ENCODE data around the gene POLR1A. TPM values are rescaled to one million over a fixed set of nuclear protein-coding genes. Genes with fewer than 3 reads are reported as not detected.

Gene POLR1A
- total RNA-seq, 1 experiment from 2014 or later: 62.7 TPM

GRCh38 chr2:86006524-86006923 lies 99.2 kb downstream of the POLR1A start:
- Histone ChIP-seq H2AFZ (ENCODE audit: low read length) (no peak overlapping the region), H3K4me1 (ENCODE audit: insufficient read depth, low read length) (no peaks in the 10 kb centered on the region), H2BK120ac (ENCODE audit: low read depth, low read length, poor library complexity, severe bottlenecking) (no peak overlapping the region), H3K79me2 (ENCODE audit: insufficient read depth, low read length) (no peaks in the 10 kb centered on the region), H3K27me3 (ENCODE audit: insufficient read depth, low read length) (no peaks in the 10 kb centered on the region), H4K8ac (replicated peaks; ENCODE audit: insufficient read length, low read depth, low read length) (no peak overlapping the region), H4K20me1 (ENCODE audit: control insufficient read depth, insufficient read depth, insufficient read length) (no peaks in the 10 kb centered on the region), H3K79me1 (ENCODE audit: insufficient read depth, low read depth, low read length, poor library complexity, severe bottlenecking) (no peaks in the 10 kb centered on the region), H2AK5ac (ENCODE audit: insufficient read length, low read length) (no peak overlapping the region), H3K9ac (ENCODE audit: extremely low read depth, insufficient read length, low read length) (no peak overlapping the region), H2BK12ac (ENCODE audit: insufficient read length, low read depth, low read length) (no peak overlapping the region), H3T11ph (ENCODE audit: low read length) (no peak overlapping the region), H3K4me2 (ENCODE audit: insufficient read depth, insufficient read length, low read length) (no peak overlapping the region), H3K23ac (ENCODE audit: insufficient read length, low read depth, low read length) (no peak overlapping the region), H3K9me3 (ENCODE audit: control insufficient read depth, low read depth, low read length) (peaks cover 4% of the 10 kb centered on the region), H2BK5ac (ENCODE audit: insufficient read length, low read length) (no peak overlapping the region), H3K4ac (ENCODE audit: low read depth, low read length) (no peak overlapping the region), H2BK20ac (ENCODE audit: low read depth, low read length, poor library complexity, severe bottlenecking) (no peak overlapping the region), H4K91ac (ENCODE audit: insufficient read length, low read depth, low read length) (no peak overlapping the region), H3K56ac (ENCODE audit: insufficient read length, low read depth, low read length) (no peak overlapping the region), H4K5ac (ENCODE audit: insufficient read length, low read depth, low read length) (no peak overlapping the region), H3K18ac (ENCODE audit: insufficient read length, low read depth, low read length) (no peak overlapping the region), H3K27ac (ENCODE audit: insufficient read length, low read depth, low read length) (no peak overlapping the region), H3K14ac (ENCODE audit: insufficient read depth, low read length) (no peak overlapping the region), H3K23me2 (ENCODE audit: insufficient read length, low read depth, low read length, poor library complexity, severe bottlenecking) (no peaks in the 10 kb centered on the region), H2BK15ac (ENCODE audit: low read depth, low read length) (no peak overlapping the region)
- H3K27ac Mint-ChIP-seq: no peak overlapping the region
- H3K4me1 Mint-ChIP-seq: no peaks in the 10 kb centered on the region
- no CpG with 5 or more reads among the region's 2 CpGs for WGBS (ENCODE audit: extremely low coverage, insufficient read length, low lambda C conversion rate)
- H3K4me3 Mint-ChIP-seq: no peak overlapping the region
- peaks cover 0 to 10% (median 0%) of the 10 kb centered on the region in 3 experiments; a peak in 2 of 7 replicates for H3K36me3 Mint-ChIP-seq (ENCODE audit: insufficient read depth in 1 of 3, low read depth in 3 of 3)
- H3K27me3 Mint-ChIP-seq (ENCODE audit: low read depth): no peaks in the 10 kb centered on the region; the same call in 1 of the 2 replicates
- peaks cover 26 to 31% of the 10 kb centered on the region in 2 experiments for H3K9me3 Mint-ChIP-seq
- DNase-seq: no peak
- TF ChIP-seq CTCF (conservative IDR thresholded peaks at IDR 0.05): no peak
